ENCODE measurements around the gene EPHA4.

EPHA4 gene

GRCh38 chr2:221567809-221568208 is 4.3 kb downstream of the EPHA4 start:
- DNase-seq (ENCODE audit: extremely low read depth, low read depth): no peak
- no peak for TF ChIP-seq CTCF (IDR thresholded peaks at IDR 0.05; ENCODE audit: low read depth, low read length)

GRCh38 chr2:221567231-221567760 is 4.8 kb downstream of the EPHA4 start:
- no peak for DNase-seq (ENCODE audit: extremely low read depth, low read depth)

GRCh38 chr2:221563270-221563985 is 8.7 kb downstream of the EPHA4 start:
- TF ChIP-seq CTCF (IDR thresholded peaks at IDR 0.05; ENCODE audit: low read depth, low read length): no peak
- no peak for DNase-seq (ENCODE audit: extremely low read depth, low read depth)

More at GRCh38 chr2:221567231-221567760, 4.8 kb downstream of the EPHA4 start:
- TF ChIP-seq CTCF (IDR thresholded peaks at IDR 0.05; ENCODE audit: low read depth, low read length): no peak

GRCh38 chr2:221562226-221562625 is 9.9 kb downstream of the EPHA4 start:
- TF ChIP-seq CTCF (IDR thresholded peaks at IDR 0.05; ENCODE audit: low read depth, low read length): no peak
- DNase-seq (ENCODE audit: extremely low read depth, low read depth): no peak

GRCh38 chr2:221561770-221562169 is 10.3 kb downstream of the EPHA4 start:
- DNase-seq (ENCODE audit: extremely low read depth, low read depth): no peak
- TF ChIP-seq CTCF (IDR thresholded peaks at IDR 0.05; ENCODE audit: low read depth, low read length): no peak

- DNase-seq (ENCODE audit: extremely low read depth, low read depth): no peak
- no peak for TF ChIP-seq CTCF (IDR thresholded peaks at IDR 0.05; ENCODE audit: low read depth, low read length)
These were observed 12.1 kb downstream of the EPHA4 start for GRCh38 chr2:221559991-221560390.

GRCh38 chr2:221558107-221558506 is 14.0 kb downstream of the EPHA4 start:
- no peak for TF ChIP-seq CTCF (IDR thresholded peaks at IDR 0.05; ENCODE audit: low read depth, low read length)
- no peak for DNase-seq (ENCODE audit: extremely low read depth, low read depth)
